K562 (cell line): Measurements from ENCODE around the gene GHR. TPM values are rescaled to one million over a fixed set of nuclear protein-coding genes. Genes with fewer than 3 reads are reported as not detected.

Experiments
- ATAC-seq: fragments of 200-7000 bp; cut with Tn5 transposase; 3 replicates; pipeline ENCODE4 v1.9.1; 2020; ENCODE audit warnings: moderate library complexity
- BruUV-seq: library from RNA; stranded (reverse); fragments of 400-500 nt; replicated peaks from 2 replicates; lab custom pipeline; 2021; lab: Mats Ljungman, UMichigan
- CTCF ChIA-PET: fragments of 300-600 bp; formaldehyde crosslinking; extraction: SDS; loops from one replicate; lab custom pipeline; 2021; ENCODE audit warnings: low intra/inter-chr PET ratio; lab: Yijun Ruan, JAX
- POLR2A ChIA-PET: fragments of 300-600, 350-650 bp; sonication (Branson Sonifier 250); formaldehyde crosslinking; extraction: SDS; loops from one replicate; lab custom pipeline; 2021; ENCODE audit warnings: antibody characterized with exemption, inconsistent platforms; lab: Yijun Ruan, JAX
- DNase-seq, 4 experiments: peaks; one replicate each; pipeline versions ENCODE4 v3.0.0 to v3.0.0-alpha.2; 2011 to 2018; ENCODE audit warnings: low spot score in 3 of 4, mixed read lengths in 3 of 4; ENCODE audit errors: extremely low read depth in 1 of 4
- FAIRE-seq: peaks from 2 replicates; lab custom pipeline; 2011; peaks lifted over from hg19 to GRCh38; lab: Jason Lieb, UNC
- H2AFZ ChIP-seq: 2 replicates; pipeline ENCODE4 v1.6.0; 2011; ENCODE audit warnings: low read depth, low read length, control low read depth, inconsistent platforms
- H3K27ac ChIP-seq: fragments of 200-600 bp; 3 replicates; pipeline ENCODE4 v1.8.0; 2011; ENCODE audit warnings: low read depth, mild to moderate bottlenecking, control low read depth, inconsistent platforms, low read length, moderate library complexity, mixed read lengths; ENCODE audit errors: extremely low read depth
- H3K27me3 ChIP-seq, 2 experiments: fragments of 300-600 bp in 1 of 2; 2 replicates in 1 of 2; 3 replicates in 1 of 2; pipeline versions ENCODE4 v1.6.0 to v1.8.0; 2011; ENCODE audit warnings: inconsistent platforms in 2 of 2, low read length in 2 of 2, mild to moderate bottlenecking in 1 of 2, mixed read lengths in 1 of 2, moderate library complexity in 1 of 2; ENCODE audit not compliant: control insufficient read depth in 2 of 2, insufficient read depth in 2 of 2
- H3K36me3 ChIP-seq: fragments of 300-600 bp; 3 replicates; pipeline ENCODE4 v1.8.0; 2011; ENCODE audit warnings: mild to moderate bottlenecking, low read length, inconsistent platforms; ENCODE audit not compliant: control insufficient read depth, insufficient read depth
- H3K4me1 ChIP-seq, 2 experiments: fragments of 200-600 bp in 1 of 2; replicated peaks in 1 of 2; 2 replicates in 1 of 2; 3 replicates in 1 of 2; pipeline versions ENCODE4 v1.5.1 to v1.8.0; 2011; ENCODE audit warnings: inconsistent platforms in 2 of 2, low read length in 2 of 2, mild to moderate bottlenecking in 1 of 2, mixed read lengths in 1 of 2, moderate library complexity in 1 of 2; ENCODE audit not compliant: control insufficient read depth in 2 of 2, insufficient read depth in 2 of 2
- H3K4me2 ChIP-seq: 2 replicates; pipeline ENCODE4 v1.6.1; 2011; ENCODE audit warnings: low read length, control low read depth, inconsistent platforms, mixed read lengths; ENCODE audit not compliant: insufficient read depth
- H3K4me3 ChIP-seq: fragments of 200-600 bp; sonication (generic), shearing (Covaris generic); 2 replicates; pipeline ENCODE4 v1.5.1; 2016; ENCODE audit warnings: control low read depth, inconsistent platforms
- H3K79me2 ChIP-seq: fragments of 200-600 bp; 3 replicates; pipeline ENCODE4 v1.8.0; 2011; ENCODE audit warnings: low read length, inconsistent platforms; ENCODE audit not compliant: control insufficient read depth, insufficient read depth
- H3K9ac ChIP-seq, 2 experiments: 2 replicates each; pipeline versions ENCODE4 v1.6.0 to v1.6.1; 2011; ENCODE audit warnings: low read depth in 2 of 2, low read length in 2 of 2, control low read depth in 1 of 2, inconsistent platforms in 1 of 2, mild to moderate bottlenecking in 1 of 2, mixed read lengths in 1 of 2; ENCODE audit not compliant: insufficient read depth in 1 of 2
- H3K9me1 ChIP-seq: one replicate; pipeline ENCODE4 v1.6.0; 2011; ENCODE audit warnings: inconsistent platforms, mild to moderate bottlenecking, low read length, moderate library complexity; ENCODE audit not compliant: control insufficient read depth, insufficient read depth
- H3K9me3 ChIP-seq: replicated peaks from 2 replicates; pipeline ENCODE4 v1.5.1; 2011; ENCODE audit warnings: low read depth, low read length, inconsistent platforms; ENCODE audit not compliant: control insufficient read depth, insufficient read depth
- H4K20me1 ChIP-seq: replicated peaks from 2 replicates; pipeline ENCODE4 v1.6.1; 2011; ENCODE audit warnings: low read length, inconsistent platforms, mixed read lengths; ENCODE audit not compliant: control insufficient read depth, insufficient read depth
- ARID4B ChIP-seq: sonication (generic); formaldehyde crosslinking; IDR thresholded peaks from 2 replicates; pipeline ENCODE4 v1.8.0; 2022; ENCODE audit warnings: mild to moderate bottlenecking, missing genetic modification reagents
- FOXK2 ChIP-seq, 2 experiments: fragments of 450-650 bp; IDR thresholded peaks in 1 of 2; conservative IDR thresholded peaks in 1 of 2; 2 replicates each; pipeline ENCODE4 v1.6.1; 2016; ENCODE audit warnings: low read depth in 2 of 2, mild to moderate bottlenecking in 1 of 2
- FOXO4 ChIP-seq: fragments of 450-650 bp; formaldehyde crosslinking; IDR thresholded peaks from 2 replicates; pipeline ENCODE4 v1.4.0; 2020; ENCODE audit warnings: mild to moderate bottlenecking, moderate library complexity
- HNRNPL ChIP-seq: fragments of 200-400 bp; formaldehyde crosslinking; IDR thresholded peaks from 2 replicates; pipeline ENCODE4 v1.6.1; 2017; ENCODE audit warnings: low read depth, mild to moderate bottlenecking, low read length
- JUND ChIP-seq, 2 experiments: IDR thresholded peaks; 2 replicates in 1 of 2; 3 replicates in 1 of 2; pipeline ENCODE4 v1.6.1; 2011; ENCODE audit warnings: borderline replicate concordance in 2 of 2, low read depth in 2 of 2, low read length in 2 of 2, improper control_type of control experiment in 1 of 2, missing biosample characterization in 1 of 2, missing genetic modification characterization in 1 of 2, missing genetic modification reagents in 1 of 2
- L3MBTL2 ChIP-seq: fragments of 450-650 bp; IDR thresholded peaks from 2 replicates; pipeline ENCODE4 v1.6.1; 2016; ENCODE audit warnings: mild to moderate bottlenecking, moderate library complexity
- NR3C1 ChIP-seq: sonication (generic); formaldehyde crosslinking; IDR thresholded peaks from 2 replicates; pipeline ENCODE4 v1.8.1; 2022; ENCODE audit warnings: missing genetic modification reagents
- NRF1 ChIP-seq, 2 experiments: fragments of 450-650 bp; IDR thresholded peaks in 1 of 2; conservative IDR thresholded peaks in 1 of 2; 2 replicates each; pipeline ENCODE4 v1.6.1; 2014; ENCODE audit warnings: mild to moderate bottlenecking in 2 of 2
- SIN3A ChIP-seq, 2 experiments: fragments of 150-350 bp in 1 of 2; IDR thresholded peaks; 2 replicates each; pipeline ENCODE4 v1.6.1; 2011 to 2016; ENCODE audit warnings: borderline replicate concordance in 2 of 2, low read depth in 2 of 2, low read length in 2 of 2, mild to moderate bottlenecking in 2 of 2, moderate library complexity in 2 of 2; ENCODE audit not compliant: control insufficient read depth in 1 of 2
- ZKSCAN3 ChIP-seq: fragments of 250-450 bp; sonication (Bioruptor Pico); IDR thresholded peaks from 2 replicates; pipeline ENCODE4 v1.4.0; 2020
- in situ Hi-C: fragments of 300-500 bp; cut with MboI; formaldehyde crosslinking; loops from 4 replicates; pipeline ENCODE4 v1.15.0; 2018; ENCODE audit warnings: inconsistent platforms, mixed read lengths
- intact Hi-C: fragments of 100-400 bp; cut with micrococcal nuclease; formaldehyde crosslinking; loops from 2 replicates; pipeline ENCODE4 v1.14.2; 2022
- polyA plus RNA-seq, 8 experiments: library from polyadenylated mRNA; depleted of rRNA in 4 of 8; stranded (reverse) in 5 of 8; unstranded in 3 of 8; fragments of >200 nt; fragmentation: Nextera tagmentation in 2 of 8; fragmentation: Illumina TruSeq in 1 of 8; extraction: Ambion mirVana in 2 of 8; extraction: Trizol in 1 of 8; gene quantifications; 2 replicates each; pipeline versions ENCODE4 v1.2.1 to v1.2.3, GENCODE V29; 2011 to 2014; ENCODE audit warnings: inconsistent platforms in 1 of 8, missing spikeins in 1 of 8
- total RNA-seq, 7 experiments: library from RNA; depleted of rRNA in 6 of 7; stranded (reverse); fragments of >200 nt in 6 of 7; fragmentation: Illumina TruSeq in 2 of 7; extraction: Trizol in 2 of 7; gene quantifications; 2 replicates each; pipeline versions ENCODE4 v1.2.1 to v1.2.3, GENCODE V29; 2011 to 2021; ENCODE audit warnings: low replicate concordance in 1 of 7

GHR gene
- total and polyA plus RNA-seq, 9 of the 15 experiments (the other 6 are each of a cell fraction or from before 2014, with no cell fraction given), result 0.01 to 0.13 (median 0.07) TPM; not detected in 5

GRCh38 chr5:42590566-42590965 lies 167.3 kb downstream of the GHR start:
- ATAC-seq (0 out of 3 replicates have a peak, but pooled peaks have one; percentile 3), FAIRE-seq (no peak), DNase-seq (no peak)
- Histone ChIP-seq H3K9me1 (no peaks in the 10 kb centered on the region), H3K36me3 (no peaks in the 10 kb centered on the region), H4K20me1 (no peaks in the 10 kb centered on the region), H3K27ac (0 out of 3 replicates have a peak overlapping the region, but pooled peaks have one; percentile 9), H3K9me3 (no peaks in the 10 kb centered on the region), H3K4me3 (no peak overlapping the region), H2AFZ (peak overlapping the region; percentile 54), H3K79me2 (no peaks in the 10 kb centered on the region), H3K27me3 (no peaks in the 10 kb centered on the region), H3K4me2 (peak overlapping the region; percentile 52; the same call in 1 of the 2 replicates), H3K9ac (no peak overlapping the region), H3K4me1 (peaks cover 7 to 35% of the 10 kb centered on the region in 2 experiments)
- no peak for TF ChIP-seq SIN3A (IDR thresholded peaks at IDR 0.05; ENCODE audit: borderline replicate concordance in 2 of 2, control insufficient read depth in 1 of 2, low read depth in 2 of 2, low read length in 2 of 2)
- TF ChIP-seq ARID4B, result no peak
- no peak for TF ChIP-seq FOXO4
- TF ChIP-seq NRF1 (conservative IDR thresholded peaks at IDR 0.05 in 1 of 2, IDR thresholded peaks at IDR 0.05 in 1 of 2), result no peak
- TF ChIP-seq L3MBTL2, result 0 out of 2 replicates have a peak, but pooled peaks have one; percentile 24
- no peak for TF ChIP-seq ZKSCAN3 (CRISPR knock-in tag)
- TF ChIP-seq HNRNPL, result no peak
- peak in 1 of 2 experiments; percentile 63; a peak in 2 of 4 replicates for TF ChIP-seq FOXK2 (conservative IDR thresholded peaks at IDR 0.05 in 1 of 2, IDR thresholded peaks at IDR 0.05 in 1 of 2; ENCODE audit: low read depth in 2 of 2)
- no peak for TF ChIP-seq JUND (IDR thresholded peaks at IDR 0.05; ENCODE audit: borderline replicate concordance, low read depth, low read length)
- TF ChIP-seq JUND (tag; IDR thresholded peaks at IDR 0.05; ENCODE audit: borderline replicate concordance, low read depth, low read length), result peak; percentile 5; the same call in 1 of the 3 replicates
- TF ChIP-seq NR3C1 (CRISPR knock-in tag), result no peak
- in situ Hi-C loops (loop anchor here (25.0 kb wide), 2 partner anchors 297 to 728 kb away; partner anchors contain the start of gene OXCT1), intact Hi-C loops (no loop called here)
- BruUV-seq, result no TSS peak
- POLR2A ChIA-PET, result interaction anchor here (0.6 to 1.1 kb wide), 2 partner anchors 12 to 15 kb away, joined by 4 to 5 read pairs; no protein-coding TSS in a partner anchor
- CTCF ChIA-PET, result no interaction called here
